H9 (cell line): ENCODE data around the gene LRRC41. TPM values are rescaled to one million over a fixed set of nuclear protein-coding genes. Genes with fewer than 3 reads are reported as not detected.
A peak's percentile ranks its signal among the peaks of the same experiment; 100 is the strongest.

Experiments used
- DNase-seq: peaks from one replicate; pipeline ENCODE4 v3.0.0-alpha.2; 2017
- H2AFZ ChIP-seq: one replicate; pipeline ENCODE4 v1.6.1; 2013; ENCODE audit warnings: mild to moderate bottlenecking, low read length, control low read depth, moderate library complexity
- H2AK5ac ChIP-seq: 2 replicates; pipeline ENCODE4 v1.6.1; 2013; ENCODE audit warnings: low read length, control low read depth, mixed read lengths; ENCODE audit not compliant: insufficient read length
- H2BK120ac ChIP-seq: one replicate; pipeline ENCODE4 v1.6.1; 2013; ENCODE audit warnings: low read depth, mild to moderate bottlenecking, low read length, control low read depth, inconsistent platforms; ENCODE audit not compliant: poor library complexity, severe bottlenecking
- H2BK12ac ChIP-seq: 2 replicates; pipeline ENCODE4 v1.6.1; 2013; ENCODE audit warnings: low read length, control low read depth, mixed read lengths, low read depth; ENCODE audit not compliant: insufficient read length
- H2BK15ac ChIP-seq: 2 replicates; pipeline ENCODE4 v1.6.1; 2013; ENCODE audit warnings: low read depth, low read length, control low read depth
- H2BK20ac ChIP-seq: one replicate; pipeline ENCODE4 v1.6.1; 2013; ENCODE audit warnings: low read depth, mild to moderate bottlenecking, low read length, control low read depth, inconsistent platforms; ENCODE audit not compliant: poor library complexity, severe bottlenecking
- H2BK5ac ChIP-seq: 2 replicates; pipeline ENCODE4 v1.6.1; 2013; ENCODE audit warnings: low read length, control low read depth, mixed read lengths; ENCODE audit not compliant: insufficient read length
- H3K14ac ChIP-seq: 2 replicates; pipeline ENCODE4 v1.6.1; 2013; ENCODE audit warnings: low read length, control low read depth; ENCODE audit not compliant: insufficient read depth
- H3K18ac ChIP-seq: 2 replicates; pipeline ENCODE4 v1.6.1; 2013; ENCODE audit warnings: low read depth, mild to moderate bottlenecking, mixed read lengths, low read length, control low read depth; ENCODE audit not compliant: insufficient read length
- H3K23ac ChIP-seq: 2 replicates; pipeline ENCODE4 v1.6.1; 2013; ENCODE audit warnings: low read length, control low read depth, mixed read lengths, low read depth; ENCODE audit not compliant: insufficient read length
- H3K23me2 ChIP-seq: 2 replicates; pipeline ENCODE4 v1.6.1; 2013; ENCODE audit warnings: low read depth, mild to moderate bottlenecking, mixed read lengths, low read length, control low read depth; ENCODE audit not compliant: insufficient read length, poor library complexity, severe bottlenecking
- H3K27ac ChIP-seq: 2 replicates; pipeline ENCODE4 v1.5.1; 2013; ENCODE audit warnings: low read length, control low read depth, mixed read lengths, low read depth; ENCODE audit not compliant: insufficient read length
- H3K27me3 ChIP-seq: 2 replicates; pipeline ENCODE4 v1.6.1; 2013; ENCODE audit warnings: low read length, control low read depth, inconsistent platforms; ENCODE audit not compliant: insufficient read depth
- H3K4ac ChIP-seq: 2 replicates; pipeline ENCODE4 v1.6.1; 2013; ENCODE audit warnings: low read depth, mild to moderate bottlenecking, control low read depth, inconsistent platforms, low read length, moderate library complexity
- H3K4me1 ChIP-seq: 2 replicates; pipeline ENCODE4 v1.6.1; 2013; ENCODE audit warnings: low read length, control low read depth, inconsistent platforms; ENCODE audit not compliant: insufficient read depth
- H3K4me2 ChIP-seq: 2 replicates; pipeline ENCODE4 v1.6.1; 2013; ENCODE audit warnings: low read length, control low read depth, mixed read lengths; ENCODE audit not compliant: insufficient read length, insufficient read depth
- H3K56ac ChIP-seq: 2 replicates; pipeline ENCODE4 v1.6.1; 2013; ENCODE audit warnings: low read depth, mild to moderate bottlenecking, mixed read lengths, low read length, control low read depth; ENCODE audit not compliant: insufficient read length
- H3K79me1 ChIP-seq: 2 replicates; pipeline ENCODE4 v1.6.1; 2013; ENCODE audit warnings: low read depth, mild to moderate bottlenecking, moderate library complexity, low read length, control low read depth, inconsistent platforms; ENCODE audit not compliant: insufficient read depth, poor library complexity, severe bottlenecking
- H3K79me2 ChIP-seq: 2 replicates; pipeline ENCODE4 v1.6.1; 2013; ENCODE audit warnings: low read length, control low read depth, inconsistent platforms; ENCODE audit not compliant: insufficient read depth
- H3K9ac ChIP-seq: 2 replicates; pipeline ENCODE4 v1.6.1; 2013; ENCODE audit warnings: low read length, control low read depth, mixed read lengths; ENCODE audit not compliant: insufficient read length; ENCODE audit errors: extremely low read depth
- H3K9me3 ChIP-seq: one replicate; pipeline ENCODE4 v1.6.1; 2013; ENCODE audit warnings: low read depth, low read length, inconsistent platforms; ENCODE audit not compliant: control insufficient read depth
- H3T11ph ChIP-seq: one replicate; pipeline ENCODE4 v1.6.1; 2013; ENCODE audit warnings: mild to moderate bottlenecking, low read length, control low read depth, inconsistent platforms
- H4K20me1 ChIP-seq: one replicate; pipeline ENCODE4 v1.6.1; 2013; ENCODE audit not compliant: control insufficient read depth, insufficient read length, insufficient read depth
- H4K5ac ChIP-seq: 2 replicates; pipeline ENCODE4 v1.6.1; 2013; ENCODE audit warnings: low read depth, mild to moderate bottlenecking, mixed read lengths, low read length, control low read depth; ENCODE audit not compliant: insufficient read length
- H4K8ac ChIP-seq: replicated peaks from 2 replicates; pipeline ENCODE4 v1.6.1; 2013; ENCODE audit warnings: low read length, control low read depth, mixed read lengths, low read depth; ENCODE audit not compliant: insufficient read length
- H4K91ac ChIP-seq: 2 replicates; pipeline ENCODE4 v1.6.1; 2013; ENCODE audit warnings: low read depth, mild to moderate bottlenecking, moderate library complexity, mixed read lengths, low read length, control low read depth; ENCODE audit not compliant: insufficient read length
- H3K27ac Mint-ChIP-seq, 3 experiments: 2 replicates in 2 of 3; 3 replicates in 1 of 3; pipeline ENCODE4 v1.8.0; 2020 to 2021; ENCODE audit warnings: mixed read lengths in 3 of 3, mild to moderate bottlenecking in 1 of 3, moderate library complexity in 1 of 3
- H3K27me3 Mint-ChIP-seq: 2 replicates; pipeline ENCODE4 v1.8.0; 2021; ENCODE audit warnings: low read depth, mild to moderate bottlenecking, moderate library complexity, mixed read lengths
- H3K36me3 Mint-ChIP-seq, 3 experiments: 2 replicates in 2 of 3; 3 replicates in 1 of 3; pipeline ENCODE4 v1.8.0; 2020 to 2021; ENCODE audit warnings: low read depth in 3 of 3, mixed read lengths in 3 of 3; ENCODE audit not compliant: insufficient read depth in 1 of 3
- H3K4me1 Mint-ChIP-seq, 2 experiments: 2 replicates each; pipeline ENCODE4 v1.8.0; 2020; ENCODE audit warnings: mixed read lengths in 2 of 2
- H3K4me3 Mint-ChIP-seq, 2 experiments: 2 replicates in 1 of 2; 3 replicates in 1 of 2; pipeline ENCODE4 v1.8.0; 2020 to 2021; ENCODE audit warnings: mild to moderate bottlenecking in 2 of 2, mixed read lengths in 2 of 2, moderate library complexity in 1 of 2
- H3K9me3 Mint-ChIP-seq, 2 experiments: 2 replicates in 1 of 2; 3 replicates in 1 of 2; pipeline ENCODE4 v1.8.0; 2020; ENCODE audit warnings: mild to moderate bottlenecking in 2 of 2, mixed read lengths in 2 of 2, moderate library complexity in 1 of 2
- CTCF ChIP-seq: fragments of 200-600 bp; sonication (generic); conservative IDR thresholded peaks from 3 replicates; pipeline ENCODE4 v1.8.0; 2021; ENCODE audit warnings: antibody characterized with exemption, mild to moderate bottlenecking
- WGBS: extraction: QIAGEN DNeasy Blood & Tissue Kit; methylation state at CpG from one replicate; pipeline ENCODE4 v1.1.7; 2013; ENCODE audit warnings: missing lambda C conversion rate, low lambda C conversion rate, mixed read lengths; ENCODE audit not compliant: insufficient read length; ENCODE audit errors: extremely low coverage; 5-methylcytosine and 5-hydroxymethylcytosine counted together
- total RNA-seq: library from RNA; stranded (reverse); gene quantifications from 2 replicates; pipeline ENCODE4 v1.2.1, GENCODE V29; 2021

LRRC41 gene
- total RNA-seq, 1 experiment from 2014 or later = 62.6 TPM

- Histone ChIP-seq H3K9me3 (no peaks in the 10 kb centered on the region), H3K56ac (no peak overlapping the region), H2BK12ac (no peak overlapping the region), H4K91ac (no peak overlapping the region), H3T11ph (no peak overlapping the region), H3K4me1 (no peaks in the 10 kb centered on the region), H3K9ac (peak overlapping the region; percentile 97), H3K4ac (no peak overlapping the region; the same call in 1 of the 2 replicates), H3K27ac (peak overlapping the region; percentile 78), H2BK20ac (no peak overlapping the region), H2BK15ac (no peak overlapping the region), H4K20me1 (no peaks in the 10 kb centered on the region), H3K23me2 (peaks cover 6% of the 10 kb centered on the region), H2AFZ (no peak overlapping the region), H3K79me2 (peaks cover 4% of the 10 kb centered on the region; the same call in 1 of the 2 replicates), H3K14ac (peak overlapping the region; percentile 91; the same call in 1 of the 2 replicates), H2AK5ac (no peak overlapping the region), H2BK5ac (peak overlapping the region; percentile 80), H3K23ac (no peak overlapping the region), H4K8ac (no peak overlapping the region), H3K79me1 (peaks cover 4% of the 10 kb centered on the region), H4K5ac (peak overlapping the region; percentile 34), H2BK120ac (no peak overlapping the region), H3K27me3 (no peaks in the 10 kb centered on the region), H3K4me2 (peak overlapping the region; percentile 86), H3K18ac (peak overlapping the region; percentile 96)
- peak overlapping the region; percentile 93 to 96 for H3K4me3 Mint-ChIP-seq
- TF ChIP-seq CTCF = peak; percentile 61
- H3K4me1 Mint-ChIP-seq = peaks cover 9 to 17% of the 10 kb centered on the region in 2 experiments
- peak overlapping the region; percentile 87 to 99 (median 97) for H3K27ac Mint-ChIP-seq
- peaks cover 36 to 43% (median 42%) of the 10 kb centered on the region in 3 experiments; a peak in 6 of 7 replicates for H3K36me3 Mint-ChIP-seq
- H3K27me3 Mint-ChIP-seq = no peaks in the 10 kb centered on the region
- WGBS = no CpG with 5 or more reads among the region's 7 CpGs
- no peaks in the 10 kb centered on the region for H3K9me3 Mint-ChIP-seq
- DNase-seq = peak; percentile 63
These were observed 55.1 kb downstream of the LRRC41 start for GRCh38 chr1:46248122-46248920.
